SH-SY5Y (cell line): Measurements from ENCODE around the gene ATAD5.

ENCODE experiments used
- GATA2 ChIP-seq: IDR thresholded peaks from 2 replicates; pipeline ENCODE4 v1.6.1; 2011; ENCODE audit warnings: mild to moderate bottlenecking, low read depth, low read length
- GATA3 ChIP-seq: IDR thresholded peaks from 2 replicates; pipeline ENCODE4 v1.6.1; 2011; ENCODE audit warnings: low read depth, mild to moderate bottlenecking, low read length, moderate library complexity

- TF ChIP-seq GATA3 (no peak), GATA2 (no peak)
Observed at GRCh38 chr17:30920683-30921543, 89.1 kb downstream of the ATAD5 start.
